Glomerular visceral epithelial cell (primary cell): Measurements from ENCODE around the gene SLC5A10.
A peak's percentile ranks its signal among the peaks of the same experiment; 100 is the strongest.

Experiments used
- DNase-seq: peaks from one replicate; pipeline ENCODE4 v3.0.0-alpha.2; 2016; ENCODE audit errors: extremely low spot score

Gene SLC5A10

DNA sequence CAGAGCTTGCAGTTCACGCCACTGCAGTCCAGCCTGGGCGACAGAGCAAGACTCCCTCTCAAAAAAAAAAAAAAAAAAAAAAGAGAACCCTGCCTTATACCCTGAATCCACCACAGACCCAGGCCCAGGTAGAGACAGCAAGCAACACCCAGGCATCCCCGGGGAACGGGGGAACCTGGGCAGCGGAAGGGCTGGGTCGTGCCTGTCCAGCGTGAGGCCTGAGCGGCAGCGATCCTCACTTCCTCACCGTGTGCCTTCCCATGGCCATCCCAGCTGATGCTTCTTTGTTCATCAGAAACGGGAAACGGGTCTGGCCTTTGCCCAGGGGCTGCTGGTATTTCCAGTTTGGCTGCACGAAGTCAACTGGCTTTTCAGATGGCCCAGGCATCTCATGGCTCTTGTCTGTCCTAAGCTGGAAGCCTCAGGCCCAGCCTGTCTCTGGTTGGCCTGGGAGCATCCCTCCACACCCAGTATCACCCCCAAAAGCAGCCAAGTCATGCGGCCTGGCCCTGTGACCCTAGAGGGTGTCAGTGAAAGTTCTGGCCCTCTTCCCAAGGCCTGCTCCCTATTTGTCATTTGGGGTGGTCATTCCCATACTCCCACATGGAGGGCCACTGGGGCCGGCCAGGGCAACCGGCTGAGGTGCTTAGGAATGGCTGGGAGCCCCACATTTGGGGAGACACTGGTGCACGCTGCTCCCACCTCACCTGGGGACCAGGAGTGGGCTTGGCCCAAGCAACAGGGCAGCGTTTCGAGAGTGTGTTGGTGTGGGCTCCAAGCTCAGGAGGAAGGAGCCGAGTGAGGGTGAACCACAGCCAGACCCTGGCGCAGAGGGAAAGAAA, 32.5 kb downstream of the SLC5A10 start:
- DNase-seq = no peak

DNA sequence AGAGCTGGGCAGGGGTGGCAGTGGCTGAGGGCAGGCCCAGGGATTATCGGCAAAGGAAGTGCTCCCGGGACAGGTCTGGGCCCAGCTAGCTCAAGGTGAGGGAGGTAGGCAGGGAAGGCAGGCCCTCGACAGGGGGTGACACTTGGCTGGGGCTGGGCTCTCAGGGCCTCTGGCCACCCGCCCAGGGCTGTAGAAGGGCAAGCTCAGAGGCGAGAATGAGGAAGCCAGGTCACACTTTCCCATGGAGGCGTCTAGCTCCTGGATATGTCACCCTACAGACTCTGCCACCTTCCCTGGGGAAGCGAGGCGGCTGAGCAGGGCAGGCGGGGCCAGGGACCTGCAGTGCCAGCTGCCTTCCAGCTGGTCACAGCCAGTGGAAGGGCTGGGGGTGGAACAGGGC, 33.5 kb downstream of the SLC5A10 start:
- no peak for DNase-seq

DNA sequence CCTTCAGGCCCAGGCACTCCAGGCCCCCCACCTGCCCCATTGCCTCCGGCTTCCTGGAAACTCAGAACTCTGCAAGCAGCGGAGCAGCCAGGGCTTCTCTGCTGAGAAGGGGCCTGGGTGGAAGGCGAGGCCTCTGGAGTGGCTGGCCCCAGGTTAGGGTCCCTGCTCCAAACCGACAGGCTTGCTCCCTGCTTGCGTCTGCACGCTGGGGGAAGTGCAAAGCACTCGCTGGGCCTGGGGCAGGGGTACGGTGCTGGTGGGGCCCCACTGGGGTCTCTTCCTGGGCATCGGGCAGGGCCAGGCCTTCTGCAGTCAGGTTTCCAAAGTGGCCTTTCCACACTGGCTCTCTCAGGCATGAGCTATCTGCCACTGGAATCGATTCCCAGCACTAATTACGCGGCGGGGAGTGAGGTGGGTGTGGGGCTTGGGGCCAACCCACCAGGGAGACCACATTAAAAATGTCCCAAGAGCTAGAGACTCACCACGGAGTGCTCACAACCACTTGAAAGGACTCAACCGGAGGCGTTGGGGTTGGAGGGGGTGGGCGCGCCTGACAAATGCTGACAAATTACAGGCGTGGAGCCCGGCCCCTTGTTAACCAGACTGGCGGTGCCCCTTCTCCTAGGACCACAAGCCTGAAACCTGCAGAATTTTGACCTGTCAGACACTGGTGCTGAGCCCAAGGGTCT, 34.7 kb downstream of the SLC5A10 start:
- DNase-seq = no peak

DNA sequence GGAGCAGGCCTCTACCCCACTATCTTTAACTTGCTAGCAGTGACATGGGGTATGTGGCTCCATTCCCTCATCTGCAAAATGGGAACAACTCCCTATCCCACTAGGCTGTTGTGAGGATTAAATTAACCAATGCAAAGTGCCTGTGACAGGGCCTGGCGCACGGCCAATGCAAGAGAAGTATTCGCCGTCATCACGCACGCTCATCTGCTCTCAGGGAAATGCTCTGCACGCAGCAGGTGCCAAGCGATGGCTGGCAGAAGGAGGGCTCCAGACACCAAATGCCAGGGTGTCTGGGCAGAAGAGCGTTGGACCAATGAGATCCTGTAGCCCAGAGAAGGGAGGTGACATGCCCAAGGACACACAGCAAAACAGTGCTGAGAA, 35.3 kb downstream of the SLC5A10 start:
- no peak for DNase-seq

DNA sequence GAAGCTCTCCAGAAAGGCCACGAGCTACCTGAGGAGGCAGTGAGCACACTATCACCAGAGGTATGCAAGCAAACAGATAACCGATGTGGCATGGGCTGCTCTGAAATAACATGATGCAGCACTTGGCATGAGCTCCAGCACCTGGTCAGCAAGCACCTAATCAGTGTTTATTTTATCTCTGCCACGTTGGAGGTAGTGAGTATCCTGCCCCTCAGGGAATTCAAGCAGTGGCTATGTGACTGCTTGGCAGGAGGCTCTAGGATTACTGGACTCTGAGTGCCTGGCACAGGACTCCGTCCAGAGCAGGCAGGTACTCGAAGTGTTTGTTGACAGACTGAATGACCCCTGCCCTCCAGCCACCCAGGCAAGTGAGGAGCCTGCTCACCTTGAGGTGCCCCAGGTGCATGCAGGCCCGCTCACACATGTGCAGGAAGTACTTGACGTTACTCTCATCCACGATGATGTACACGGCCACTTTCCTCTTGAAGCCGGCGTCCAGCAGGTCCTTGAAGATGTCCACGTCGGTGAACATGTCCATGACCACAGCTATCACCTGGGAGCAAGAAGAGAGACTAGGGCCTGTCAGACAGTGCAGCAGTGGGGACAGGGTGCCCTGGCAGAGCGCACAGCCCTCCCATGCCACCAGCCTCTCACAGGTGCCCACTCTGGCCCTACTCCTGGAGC, 36.0 kb downstream of the SLC5A10 start:
- no peak for DNase-seq

DNA sequence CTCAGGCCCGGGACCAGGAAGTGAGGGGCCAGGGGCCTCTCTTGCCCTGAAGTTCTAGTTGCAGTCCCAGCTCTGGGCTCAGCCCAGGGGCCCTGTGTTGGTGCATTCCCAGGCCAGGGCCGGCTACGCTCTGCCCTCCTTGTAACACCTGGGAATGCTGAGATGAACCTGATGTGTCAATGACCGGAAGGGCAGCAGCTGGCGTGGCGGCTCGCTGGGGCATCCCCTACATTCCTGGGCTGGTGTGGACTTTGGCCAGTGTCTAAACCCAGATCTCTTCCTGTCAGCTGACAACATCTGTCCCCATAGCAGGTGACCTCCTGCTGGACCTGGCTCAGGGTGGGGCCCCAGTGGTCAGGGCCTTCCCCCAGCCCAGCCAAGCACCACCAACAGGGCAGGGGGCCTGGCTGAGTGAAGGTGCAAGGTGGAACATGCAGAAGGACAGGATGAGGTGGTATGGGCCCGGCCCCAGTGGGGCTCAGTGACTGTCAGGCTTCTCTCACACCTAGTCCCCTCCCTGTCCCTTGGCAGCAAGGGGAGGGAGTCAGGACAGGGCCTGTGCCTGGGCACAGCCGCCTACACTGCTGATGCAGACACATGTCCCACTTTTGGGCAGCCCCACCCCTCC, 36.7 kb downstream of the SLC5A10 start:
- peak; percentile 70 for DNase-seq

DNA sequence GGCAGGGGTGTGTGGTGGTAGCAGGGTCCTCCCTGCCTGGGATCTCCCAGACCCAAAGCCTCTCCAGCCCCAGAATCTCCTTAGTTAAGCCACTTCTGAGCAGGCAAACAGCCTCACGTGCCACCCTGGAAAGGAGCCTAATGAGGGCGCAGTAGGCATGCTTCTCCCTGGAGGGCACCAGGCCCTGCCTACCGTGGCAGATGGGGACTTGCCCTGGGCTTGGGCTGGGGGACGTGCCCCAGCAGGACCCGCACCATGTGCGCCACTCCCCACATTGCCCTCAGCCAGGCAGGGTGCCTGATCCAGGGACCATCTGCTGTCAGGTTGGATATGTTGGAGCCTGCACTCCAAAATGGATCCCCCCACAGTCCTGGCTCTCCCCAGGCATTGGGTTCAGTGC, 38.4 kb downstream of the SLC5A10 start:
- no peak for DNase-seq

DNA sequence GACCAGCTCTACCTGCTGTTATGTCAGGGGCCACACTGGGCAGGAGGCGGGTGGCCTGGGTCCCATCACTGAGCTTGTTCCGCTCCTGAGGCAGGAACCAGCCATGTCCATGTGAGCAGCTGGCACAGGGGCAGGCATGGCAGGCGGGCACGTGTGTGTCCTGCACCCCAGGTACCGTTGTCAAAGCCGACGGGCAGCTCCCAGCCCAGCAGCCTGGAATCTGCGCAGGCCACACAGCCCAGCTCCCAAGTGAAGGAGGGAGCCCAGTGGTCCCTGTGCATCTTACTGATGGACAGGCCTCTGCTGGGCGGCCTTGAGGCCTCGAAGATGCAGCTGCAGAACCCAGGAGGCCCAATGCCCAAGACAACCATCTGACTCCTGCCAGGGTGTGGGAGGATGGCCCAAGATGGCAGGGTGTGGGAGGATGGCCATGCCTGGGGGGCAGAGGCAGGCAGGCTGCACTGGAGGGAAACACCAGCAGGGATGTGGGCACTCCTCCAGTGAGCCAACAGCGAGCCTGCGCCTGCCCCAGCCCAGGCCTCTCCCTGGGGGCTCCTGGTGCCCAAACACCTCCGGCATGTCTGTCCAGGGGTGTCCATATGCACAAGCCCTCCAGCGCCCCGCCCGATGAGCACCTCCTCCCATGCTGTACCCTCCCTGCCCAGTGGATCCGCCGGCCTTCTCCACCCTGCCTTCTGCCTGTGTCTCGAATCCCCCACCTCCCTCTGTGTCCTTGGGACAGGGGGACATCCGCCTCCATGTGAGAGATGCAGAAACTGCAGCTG, 39.8 kb downstream of the SLC5A10 start:
- DNase-seq = no peak

DNA sequence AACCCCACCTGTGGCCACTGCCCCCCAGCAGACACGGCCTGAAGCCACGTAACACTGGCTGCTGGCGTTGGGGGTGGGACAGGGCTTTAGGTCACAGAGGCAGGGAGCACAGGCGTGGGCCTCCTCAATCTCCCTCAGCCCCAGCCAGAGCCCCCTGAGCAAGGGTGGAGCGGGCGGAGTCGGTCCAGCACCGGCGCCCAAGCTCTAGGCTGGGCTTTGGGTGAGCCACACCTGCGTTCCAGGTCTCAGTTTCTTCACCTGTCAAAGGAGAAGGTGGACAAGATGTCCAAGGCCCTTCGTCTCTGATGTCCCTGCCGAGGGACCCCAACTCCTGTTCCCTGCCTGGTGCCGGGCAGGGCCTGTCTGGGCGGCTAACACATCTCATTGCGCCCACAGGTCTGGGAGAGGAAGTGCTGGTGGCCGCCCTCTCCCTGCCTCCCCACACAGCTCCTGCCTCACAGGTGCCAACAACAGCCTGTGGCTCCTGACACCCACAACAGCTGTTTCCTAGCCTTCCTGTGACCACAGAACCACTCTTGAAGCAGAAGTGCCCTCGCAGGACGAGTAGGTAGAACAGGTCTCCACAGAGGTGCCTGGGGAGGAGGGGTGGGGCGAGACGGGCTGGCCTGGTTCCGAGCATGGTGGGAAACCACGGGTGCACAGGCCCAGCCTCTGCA, 40.6 kb downstream of the SLC5A10 start:
- no peak for DNase-seq

DNA sequence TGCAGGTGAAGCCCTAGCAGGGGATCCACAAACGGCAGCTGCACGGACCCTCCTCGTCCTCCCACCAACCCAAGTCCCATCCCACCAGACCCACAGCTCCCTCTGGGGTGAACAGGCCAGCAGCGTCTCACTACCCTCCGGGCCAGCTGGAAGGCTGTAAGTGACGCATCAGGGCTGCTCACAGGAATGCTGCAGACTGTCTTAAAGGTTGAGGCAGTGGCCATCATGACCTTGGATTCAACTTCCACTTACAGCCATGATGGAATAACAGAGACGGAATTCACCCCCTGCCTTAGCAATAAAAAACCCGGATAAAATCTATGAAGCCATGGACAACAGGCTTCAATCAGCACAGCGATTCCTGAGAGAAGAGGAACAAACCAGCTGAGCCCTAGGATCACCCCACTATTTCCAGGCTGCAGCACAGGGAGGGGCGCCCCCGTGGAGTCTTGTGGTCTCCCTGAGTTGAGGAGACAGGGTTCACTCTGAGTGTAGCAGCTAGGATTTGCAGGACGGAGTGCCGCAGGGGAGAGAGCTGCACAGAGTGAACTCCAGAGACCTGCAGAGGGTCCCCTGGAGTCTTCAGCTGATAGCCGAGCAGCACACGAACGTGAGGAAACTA, 42.1 kb downstream of the SLC5A10 start:
- no peak for DNase-seq

DNA sequence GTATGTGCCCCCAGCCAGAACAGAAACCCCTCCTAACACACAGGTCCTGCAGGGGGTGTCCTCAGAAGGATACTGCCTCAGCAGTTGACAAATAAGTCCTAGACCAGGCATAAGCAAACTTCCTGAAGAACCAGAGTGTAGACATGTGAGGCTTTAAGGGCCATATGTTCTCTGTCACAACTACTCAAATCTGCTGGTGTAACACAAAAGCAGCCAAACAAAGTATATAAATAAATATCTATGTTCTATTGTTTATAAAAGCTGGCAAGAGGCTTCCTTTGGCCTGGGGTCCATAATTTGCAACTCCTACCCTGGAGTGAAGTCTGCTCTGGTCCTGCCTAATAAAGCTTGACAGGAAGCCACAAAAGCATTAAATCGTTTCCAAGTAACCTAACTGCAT, 42.7 kb downstream of the SLC5A10 start:
- DNase-seq = no peak

DNA sequence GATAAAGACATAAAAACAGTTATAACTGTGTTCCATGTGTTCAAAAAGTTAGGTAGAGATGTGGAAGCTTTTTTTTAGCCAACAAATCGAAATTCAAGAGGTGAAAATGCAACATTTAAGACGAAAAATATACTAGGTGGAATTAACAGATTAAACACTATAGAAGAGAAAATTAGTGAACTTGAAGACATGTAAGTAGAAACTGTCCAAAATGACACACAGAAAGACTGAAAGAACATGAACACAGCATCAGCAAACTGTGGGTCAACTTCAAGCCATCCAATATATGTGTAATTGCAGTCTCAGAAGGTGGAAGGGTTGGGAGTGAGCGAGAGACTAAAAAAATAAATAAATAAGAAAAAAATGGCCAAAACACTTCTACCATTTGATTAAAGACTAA, 43.3 kb downstream of the SLC5A10 start:
- no peak for DNase-seq

DNA sequence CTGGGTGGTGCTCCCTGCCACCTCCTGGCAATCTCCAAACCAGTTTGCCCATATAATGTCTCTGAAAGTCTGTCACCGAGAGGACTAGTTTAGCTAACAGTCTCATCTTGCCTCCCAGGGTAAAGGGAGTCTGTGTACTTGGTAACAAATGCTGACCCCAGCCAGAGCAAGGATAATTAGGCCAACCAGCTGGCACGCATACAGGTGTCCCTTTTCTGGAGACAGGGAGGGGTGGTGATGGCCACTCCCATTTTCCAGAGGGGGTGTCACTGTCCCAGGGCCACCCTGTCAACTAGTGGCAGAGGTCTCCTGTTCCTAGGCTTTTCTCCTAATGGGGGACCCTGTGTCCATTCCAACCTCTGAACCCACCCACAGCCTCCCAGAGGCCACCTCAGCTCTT, 44.5 kb downstream of the SLC5A10 start:
- DNase-seq = no peak

DNA sequence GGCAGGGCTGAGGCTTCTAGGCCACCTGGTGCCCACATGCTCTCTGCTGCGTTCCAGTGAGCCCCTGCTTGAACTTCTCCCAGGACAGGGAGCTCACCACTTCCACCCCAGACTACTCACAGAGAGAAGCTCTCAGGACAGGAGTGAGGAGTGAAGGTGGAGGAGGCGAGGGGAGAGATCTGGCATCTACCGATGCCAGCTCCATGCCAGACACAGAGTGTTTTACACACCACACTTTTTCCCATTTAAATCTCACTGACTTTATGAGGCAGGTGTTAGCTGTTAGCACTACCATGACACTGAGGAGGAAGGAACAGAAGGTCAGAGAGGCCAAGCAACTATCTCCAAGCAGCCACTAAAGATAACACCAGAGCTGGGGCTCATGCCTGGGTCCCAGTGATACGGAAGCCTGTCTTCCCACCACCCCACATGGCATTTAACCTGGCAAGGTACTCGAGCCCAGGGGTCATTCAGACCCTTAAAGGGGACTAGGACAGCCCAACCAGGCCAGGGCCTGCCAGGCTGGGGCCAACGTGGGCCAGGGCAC, 45.8 kb downstream of the SLC5A10 start:
- DNase-seq = no peak

DNA sequence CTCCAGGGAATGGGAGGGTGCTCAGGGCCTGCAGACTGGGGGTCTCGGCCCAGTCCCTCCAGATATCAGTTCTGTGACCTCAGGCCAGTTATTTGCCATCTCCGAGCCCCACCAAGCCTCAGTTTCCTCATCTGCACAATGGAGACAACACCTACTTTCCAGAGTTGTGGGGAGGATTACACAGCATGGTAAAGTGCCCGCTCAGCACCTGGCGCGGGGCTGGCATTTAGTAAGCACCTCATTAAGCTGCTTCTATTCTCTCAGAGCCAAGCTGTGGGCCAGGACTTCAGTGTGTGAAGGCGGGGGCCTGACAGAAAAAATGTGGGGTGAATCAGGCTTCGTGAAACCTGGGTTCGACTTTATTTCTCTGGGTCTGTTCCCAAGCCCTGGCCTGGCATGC, 47.4 kb downstream of the SLC5A10 start:
- DNase-seq = no peak

DNA sequence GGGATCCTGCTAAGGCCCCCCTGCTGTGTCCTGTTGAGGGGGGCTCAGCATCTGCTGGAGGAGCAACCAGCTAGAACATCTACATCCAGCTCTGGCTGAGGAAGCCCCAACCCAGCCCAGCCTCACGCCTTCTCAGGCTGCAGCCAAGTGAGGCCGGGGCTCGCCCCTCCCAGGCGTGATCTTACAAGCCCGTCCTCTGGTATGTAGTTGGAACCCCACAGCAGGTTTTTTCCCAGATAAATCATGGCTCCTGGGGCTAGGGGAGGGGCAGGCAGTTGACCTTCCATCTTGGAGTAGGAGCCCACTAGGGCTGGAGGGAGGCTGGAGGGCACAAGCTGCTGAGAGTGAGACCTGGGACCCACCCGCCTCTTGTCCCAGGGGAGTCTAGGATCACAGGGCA, 47.9 kb downstream of the SLC5A10 start:
- DNase-seq = no peak

DNA sequence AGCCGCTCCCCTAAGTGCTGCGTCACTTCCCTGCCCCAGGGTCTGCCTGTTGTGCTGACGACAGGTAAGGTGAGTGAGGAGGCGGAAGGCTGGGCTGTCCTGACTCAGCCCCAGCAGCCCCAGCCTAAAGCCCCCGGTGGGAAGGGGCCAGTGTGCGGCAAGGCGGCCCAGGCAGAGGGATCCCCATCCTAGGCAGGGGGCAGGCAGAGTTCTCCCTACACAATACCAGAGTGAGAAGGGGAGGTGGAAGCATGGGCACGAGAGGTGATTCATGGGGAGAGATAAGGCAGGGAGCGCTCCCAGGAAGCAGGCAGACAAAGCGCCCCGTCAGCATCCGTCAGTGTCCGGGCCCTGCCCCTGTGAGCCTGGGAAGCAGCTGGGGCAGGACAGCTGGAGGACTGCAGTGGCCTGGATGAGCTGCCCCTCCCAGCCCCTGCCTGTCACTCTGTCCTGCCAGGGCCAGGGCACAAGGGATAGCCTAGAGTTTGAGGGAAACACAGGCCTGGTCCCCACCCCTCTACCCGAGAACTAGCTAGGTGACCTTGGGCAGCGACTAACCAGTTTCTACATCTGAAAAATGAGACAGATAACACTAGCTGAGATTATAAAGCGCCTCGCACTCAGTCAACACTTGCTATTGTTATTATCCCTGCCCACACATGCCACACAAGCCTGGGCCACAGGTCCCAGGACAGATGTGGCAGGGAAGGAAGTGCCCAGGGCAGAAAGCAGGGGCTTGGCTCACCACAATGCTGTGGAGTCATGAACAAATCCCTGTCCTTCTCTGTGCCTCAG, 48.8 kb downstream of the SLC5A10 start:
- DNase-seq = peak; percentile 58

DNA sequence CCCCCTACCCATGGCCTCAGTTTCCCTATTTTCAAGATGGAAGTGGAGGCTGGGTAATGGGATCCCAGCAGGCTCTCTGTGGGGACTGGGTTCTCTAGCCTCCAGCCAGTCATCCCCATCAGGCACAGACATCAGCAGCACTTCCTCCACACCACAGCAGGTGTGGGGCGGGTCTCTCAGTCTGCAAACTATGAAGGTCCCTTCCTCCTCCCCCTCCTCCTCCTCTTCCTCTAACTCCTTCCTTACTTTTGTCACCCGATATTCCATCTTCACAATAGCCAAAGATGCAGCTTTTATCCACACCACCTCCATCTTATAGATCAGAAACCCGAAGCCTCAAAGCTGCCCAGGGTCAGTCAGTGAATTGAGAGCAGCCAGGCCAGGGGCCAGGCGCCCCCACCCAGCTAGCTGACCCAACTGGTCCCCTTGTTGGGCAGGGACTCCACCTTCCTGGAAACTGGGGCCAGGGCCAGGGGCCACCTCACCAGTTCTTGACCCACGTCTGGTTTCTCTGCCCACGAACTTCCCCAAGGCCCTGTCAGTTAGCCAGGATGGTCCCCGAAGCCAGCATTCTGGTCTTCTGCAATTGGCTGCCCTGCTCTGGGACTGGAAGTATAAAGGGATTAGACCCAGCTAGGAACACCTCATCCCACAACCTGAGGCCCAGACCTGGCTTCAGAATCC, 50.1 kb downstream of the SLC5A10 start:
- DNase-seq = no peak
